Measurements from ENCODE around the gene ATG9A. TPM values are rescaled to one million over a fixed set of nuclear protein-coding genes. Genes with fewer than 3 reads are reported as not detected.

Gene ATG9A
- total RNA-seq, 6 experiments from 2014 or later, result 28.3 to 39.6 (median 33.2) TPM

DNA sequence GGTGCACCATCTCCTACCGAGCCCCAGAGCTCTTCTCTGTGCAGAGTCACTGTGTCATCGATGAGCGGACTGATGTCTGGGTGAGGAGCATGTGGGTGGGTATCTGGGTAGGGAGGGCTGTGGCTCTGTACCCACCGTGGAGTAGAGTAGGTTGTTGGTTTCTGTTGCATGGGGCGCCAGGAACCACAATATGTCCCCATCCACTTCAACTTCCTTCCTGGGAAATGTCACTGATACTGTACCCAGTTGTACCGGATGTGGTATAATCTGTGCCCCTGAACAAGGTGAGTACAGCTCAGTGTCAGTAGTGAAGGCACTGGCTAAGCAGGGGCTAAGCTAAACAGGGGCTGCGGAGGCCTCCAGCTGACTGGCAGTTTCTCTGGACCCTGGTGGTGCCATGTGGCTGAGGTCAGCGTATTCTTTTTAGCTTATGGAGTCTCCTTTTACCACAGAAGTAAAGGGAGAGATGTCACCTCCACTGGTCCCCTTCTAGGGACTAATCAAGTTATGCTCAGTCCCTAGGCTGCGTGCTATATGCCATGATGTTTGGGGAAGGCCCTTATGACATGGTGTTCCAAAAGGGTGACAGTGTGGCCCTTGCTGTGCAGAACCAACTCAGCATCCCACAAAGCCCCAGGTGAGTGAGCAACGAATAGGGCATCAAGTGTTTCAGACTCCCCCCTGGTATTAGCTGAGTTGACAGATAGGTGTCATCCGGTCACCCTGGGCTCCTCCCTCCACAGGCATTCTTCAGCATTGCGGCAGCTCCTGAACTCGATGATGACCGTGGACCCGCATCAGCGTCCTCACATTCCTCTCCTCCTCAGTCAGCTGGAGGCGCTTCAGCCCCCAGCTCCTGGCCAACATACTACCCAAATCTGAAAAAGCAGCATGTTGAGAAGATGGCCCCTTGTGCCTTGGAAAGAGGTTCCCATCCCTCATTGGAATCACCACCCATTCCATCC, 18.5 kb upstream of the ATG9A start:
- intact Hi-C loops (cut with DNase I), result no loop called here
- H3K4me1 ChIP-seq, result peaks cover 2 to 57% (median 29%) of the 10 kb centered on the region in 4 donors
- no peak for ATAC-seq
- 73% methylated on average over 4 of the region's 17 CpGs for WGBS (ENCODE audit: insufficient coverage, low coverage, low lambda C conversion rate, missing lambda C conversion rate)
- DNase-seq, result no peak
- H3K4me3 ChIP-seq, result no peak overlapping the region
- H3K27me3 ChIP-seq, result no peaks in the 10 kb centered on the region
- peak; percentile 18 for TF ChIP-seq POLR2A (IDR thresholded peaks at IDR 0.05)
- TF ChIP-seq, protein P1, sequence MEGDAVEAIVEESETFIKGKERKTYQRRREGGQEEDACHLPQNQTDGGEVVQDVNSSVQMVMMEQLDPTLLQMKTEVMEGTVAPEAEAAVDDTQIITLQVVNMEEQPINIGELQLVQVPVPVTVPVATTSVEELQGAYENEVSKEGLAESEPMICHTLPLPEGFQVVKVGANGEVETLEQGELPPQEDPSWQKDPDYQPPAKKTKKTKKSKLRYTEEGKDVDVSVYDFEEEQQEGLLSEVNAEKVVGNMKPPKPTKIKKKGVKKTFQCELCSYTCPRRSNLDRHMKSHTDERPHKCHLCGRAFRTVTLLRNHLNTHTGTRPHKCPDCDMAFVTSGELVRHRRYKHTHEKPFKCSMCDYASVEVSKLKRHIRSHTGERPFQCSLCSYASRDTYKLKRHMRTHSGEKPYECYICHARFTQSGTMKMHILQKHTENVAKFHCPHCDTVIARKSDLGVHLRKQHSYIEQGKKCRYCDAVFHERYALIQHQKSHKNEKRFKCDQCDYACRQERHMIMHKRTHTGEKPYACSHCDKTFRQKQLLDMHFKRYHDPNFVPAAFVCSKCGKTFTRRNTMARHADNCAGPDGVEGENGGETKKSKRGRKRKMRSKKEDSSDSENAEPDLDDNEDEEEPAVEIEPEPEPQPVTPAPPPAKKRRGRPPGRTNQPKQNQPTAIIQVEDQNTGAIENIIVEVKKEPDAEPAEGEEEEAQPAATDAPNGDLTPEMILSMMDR (IDR thresholded peaks at IDR 0.05), result no peak
- H3K9me3 ChIP-seq, result no peaks in the 10 kb centered on the region
- H3K36me3 ChIP-seq, result peaks cover 0 to 5% (median 2%) of the 10 kb centered on the region in 4 donors
- H3K27ac ChIP-seq, result peak overlapping the region in 2 of 3 donors; percentile 85 to 94

DNA sequence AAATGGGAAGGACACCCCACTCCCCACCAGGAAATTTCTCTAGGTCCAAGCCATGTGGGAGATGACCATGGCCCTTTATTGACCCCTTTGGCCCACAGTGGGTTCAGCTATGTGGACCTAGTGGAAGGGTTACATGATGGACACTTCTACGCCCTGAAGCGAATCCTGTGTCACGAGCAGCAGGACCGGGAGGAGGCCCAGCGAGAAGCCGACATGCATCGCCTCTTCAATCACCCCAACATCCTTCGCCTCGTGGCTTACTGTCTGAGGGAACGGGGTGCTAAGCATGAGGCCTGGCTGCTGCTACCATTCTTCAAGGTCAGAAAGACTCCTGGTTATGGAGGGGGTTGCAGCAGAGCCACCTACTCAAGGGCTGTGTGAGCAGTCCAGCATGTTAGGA, 17.1 kb upstream of the ATG9A start:
- intact Hi-C loops (cut with DNase I), result no loop called here
- Histone ChIP-seq H3K4me1 (peaks cover 2 to 57% (median 25%) of the 10 kb centered on the region in 4 donors), H3K27me3 (no peaks in the 10 kb centered on the region), H3K27ac (no peak overlapping the region), H3K4me3 (no peak overlapping the region), H3K36me3 (peaks cover 0 to 5% (median 2%) of the 10 kb centered on the region in 4 donors), H3K9me3 (no peaks in the 10 kb centered on the region)
- ATAC-seq (no peak), DNase-seq (no peak)
- 92% methylated on average over 8 of the region's 10 CpGs for WGBS (ENCODE audit: insufficient coverage, low coverage, low lambda C conversion rate, missing lambda C conversion rate)
- TF ChIP-seq, protein P1 (IDR thresholded peaks at IDR 0.05), result no peak
- TF ChIP-seq POLR2A (IDR thresholded peaks at IDR 0.05), result no peak

DNA sequence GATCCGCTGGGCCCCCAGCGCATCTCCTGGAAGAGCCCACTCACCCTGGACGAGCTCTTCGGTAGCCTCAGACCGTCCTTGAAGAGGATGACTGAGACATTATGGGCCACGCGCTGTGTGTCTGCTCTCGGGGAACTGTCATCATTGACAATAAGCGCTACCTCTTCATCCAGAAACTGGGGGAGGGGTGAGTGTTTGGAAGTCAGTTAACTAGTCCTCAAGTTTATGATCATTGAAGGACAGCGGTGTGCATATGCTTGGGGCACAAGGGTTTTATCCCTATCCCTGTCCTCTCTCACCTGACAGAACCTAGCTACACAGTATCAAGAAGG, 16.4 kb upstream of the ATG9A start:
- intact Hi-C loops (cut with DNase I), result no loop called here

DNA sequence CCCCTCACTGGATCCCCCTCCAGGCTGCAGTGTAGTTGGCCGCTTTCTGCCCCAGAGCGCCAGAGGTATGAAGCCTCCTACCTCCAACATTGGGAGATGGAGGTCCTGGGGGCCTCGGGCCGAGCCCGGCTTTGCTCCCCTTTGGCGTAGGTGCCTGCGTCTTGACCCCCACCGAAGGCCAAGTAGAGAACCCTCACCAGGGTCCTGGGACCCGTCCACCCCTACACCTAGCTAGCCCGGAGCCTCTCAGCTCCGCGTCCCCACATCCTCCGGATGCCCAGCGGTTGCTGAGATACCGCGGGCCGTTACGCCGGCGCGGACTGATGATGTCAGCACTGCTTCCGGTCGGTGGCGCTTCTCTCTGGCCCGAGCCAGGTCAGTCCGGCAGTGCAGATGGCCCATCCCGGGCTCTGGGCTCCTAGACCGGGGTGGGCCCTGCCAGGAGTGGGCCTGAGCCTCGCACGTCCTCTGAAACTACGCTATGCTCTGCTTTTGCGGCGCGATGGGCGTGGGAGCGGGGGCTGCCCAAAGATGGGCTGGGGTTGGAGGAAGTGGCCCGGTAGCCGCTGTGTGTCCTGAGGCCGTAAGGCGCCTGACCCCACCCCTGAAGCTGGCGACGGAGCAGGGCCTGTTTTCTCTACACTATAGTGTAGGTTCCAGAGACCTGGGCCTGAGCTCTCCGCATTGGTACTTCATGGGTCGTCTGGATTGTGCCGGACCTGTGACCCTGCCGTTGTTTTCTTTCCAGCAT, 15.9 kb upstream of the ATG9A start, which contains the start of the genes GLB1L and STK16:
Gene GLB1L (minus strand): TSS at position 297 of the 751 bp plus-strand sequence. CDS start 1,871 bp downstream, outside the sequence.
Gene STK16 (plus strand): TSS at position 332 of the 751 bp plus-strand sequence. CDS start 521 bp downstream, outside the sequence.
- peak within 1 kb of the TSS; percentile 94 to 95 (median 94) for H3K27ac ChIP-seq
- peaks cover 0 to 5% (median 2%) of the 10 kb centered on the region in 4 donors for H3K36me3 ChIP-seq
- H3K4me3 ChIP-seq, result peak within 1 kb of the TSS; percentile 96 to 98 (median 96)
- 0% methylated on average over 7 of the region's 46 CpGs for WGBS (ENCODE audit: insufficient coverage, low coverage, low lambda C conversion rate, missing lambda C conversion rate)
- H3K4me1 ChIP-seq, result peaks cover 2 to 50% (median 23%) of the 10 kb centered on the region in 4 donors
- intact Hi-C loops (cut with DNase I), result no loop called here
- DNase-seq, result peak; percentile 93 to 96 (median 95)
- TF ChIP-seq, protein P1 (IDR thresholded peaks at IDR 0.05), result no peak
- TF ChIP-seq POLR2A (IDR thresholded peaks at IDR 0.05), result peak; percentile 91
- peak; percentile 78 to 79 (median 78) for ATAC-seq
- no peaks in the 10 kb centered on the region for H3K27me3 ChIP-seq
- H3K9me3 ChIP-seq, result no peaks in the 10 kb centered on the region

More for the DNA sequence above, 16.4 kb upstream of the ATG9A start:
- WGBS (ENCODE audit: insufficient coverage, low coverage, low lambda C conversion rate, missing lambda C conversion rate), result 0% methylated on average over 6 of the region's 10 CpGs
- Histone ChIP-seq H3K27ac (peak overlapping the region; percentile 94 to 95 (median 94)), H3K4me3 (peak overlapping the region; percentile 96 to 98 (median 96)), H3K36me3 (peaks cover 0 to 5% (median 2%) of the 10 kb centered on the region in 4 donors), H3K9me3 (no peaks in the 10 kb centered on the region), H3K27me3 (no peaks in the 10 kb centered on the region), H3K4me1 (peaks cover 2 to 55% (median 25%) of the 10 kb centered on the region in 4 donors)
- TF ChIP-seq, protein P1 (IDR thresholded peaks at IDR 0.05), result no peak
- TF ChIP-seq POLR2A (IDR thresholded peaks at IDR 0.05), result no peak
- DNase-seq (no peak), ATAC-seq (no peak)
